Mesenchymal stem cell (in vitro differentiated cells and primary cell): ENCODE data around the gene PLD1.

Experiments used
- DNase-seq: peaks from one replicate; pipeline ENCODE4 v3.0.0-alpha.2; 2013
- H2AFZ ChIP-seq: one replicate; pipeline ENCODE4 v1.6.1; 2013; ENCODE audit warnings: low read depth, mild to moderate bottlenecking, control low read depth, inconsistent platforms, low read length, moderate library complexity
- H2AK5ac ChIP-seq: 2 replicates; pipeline ENCODE4 v1.6.1; 2013; ENCODE audit warnings: low read length, moderate library complexity, mild to moderate bottlenecking, inconsistent platforms; ENCODE audit not compliant: severe bottlenecking
- H2BK120ac ChIP-seq: one replicate; pipeline ENCODE4 v1.6.1; 2013; ENCODE audit warnings: low read depth, mild to moderate bottlenecking, inconsistent platforms, low read length, moderate library complexity
- H2BK12ac ChIP-seq, 2 experiments: one replicate each; pipeline ENCODE4 v1.6.1; 2013; ENCODE audit warnings: inconsistent platforms in 2 of 2, low read length in 2 of 2, mild to moderate bottlenecking in 2 of 2, moderate library complexity in 2 of 2, control low read depth in 1 of 2
- H2BK15ac ChIP-seq: one replicate; pipeline ENCODE4 v1.6.1; 2013; ENCODE audit warnings: mild to moderate bottlenecking, low read depth, inconsistent platforms; ENCODE audit not compliant: poor library complexity, severe bottlenecking
- H2BK5ac ChIP-seq: 2 replicates; pipeline ENCODE4 v1.6.1; 2013; ENCODE audit warnings: low read depth, mild to moderate bottlenecking, low read length, control low read depth, inconsistent platforms; ENCODE audit not compliant: poor library complexity, severe bottlenecking
- H3K14ac ChIP-seq, 2 experiments: one replicate each; pipeline ENCODE4 v1.6.1; 2013; ENCODE audit warnings: inconsistent platforms in 2 of 2, low read length in 2 of 2, control low read depth in 1 of 2, mild to moderate bottlenecking in 1 of 2, moderate library complexity in 1 of 2
- H3K18ac ChIP-seq, 2 experiments: one replicate each; pipeline ENCODE4 v1.6.1; 2013; ENCODE audit warnings: inconsistent platforms in 2 of 2, low read length in 2 of 2, control low read depth in 1 of 2, low read depth in 1 of 2, mild to moderate bottlenecking in 1 of 2
- H3K23ac ChIP-seq, 2 experiments: one replicate each; pipeline ENCODE4 v1.6.1; 2013; ENCODE audit warnings: inconsistent platforms in 2 of 2, low read length in 2 of 2, mild to moderate bottlenecking in 2 of 2, moderate library complexity in 2 of 2, control low read depth in 1 of 2
- H3K27ac ChIP-seq: 2 replicates; pipeline ENCODE4 v1.5.1; 2013; ENCODE audit warnings: mild to moderate bottlenecking, moderate library complexity, low read length, control low read depth, inconsistent platforms; ENCODE audit not compliant: poor library complexity, severe bottlenecking
- H3K27me3 ChIP-seq, 2 experiments: 2 replicates each; pipeline versions ENCODE4 v1.6.1 to v1.7.0; 2013; ENCODE audit warnings: low read length in 2 of 2, mild to moderate bottlenecking in 2 of 2, moderate library complexity in 2 of 2, control low read depth in 1 of 2, inconsistent platforms in 1 of 2; ENCODE audit not compliant: control insufficient read depth in 1 of 2, insufficient read depth in 1 of 2
- H3K36me3 ChIP-seq, 2 experiments: 2 replicates each; pipeline versions ENCODE4 v1.6.1 to v1.7.0; 2013; ENCODE audit warnings: low read length in 2 of 2, control low read depth in 1 of 2, inconsistent platforms in 1 of 2, low read depth in 1 of 2, mild to moderate bottlenecking in 1 of 2; ENCODE audit not compliant: insufficient read depth in 2 of 2, control insufficient read depth in 1 of 2
- H3K4ac ChIP-seq, 2 experiments: one replicate each; pipeline ENCODE4 v1.6.1; 2013; ENCODE audit warnings: inconsistent platforms in 2 of 2, low read length in 2 of 2, mild to moderate bottlenecking in 2 of 2, moderate library complexity in 2 of 2, control low read depth in 1 of 2, low read depth in 1 of 2
- H3K4me1 ChIP-seq: 2 replicates; pipeline ENCODE4 v1.6.1; 2013; ENCODE audit warnings: low read depth, low read length, control low read depth; ENCODE audit not compliant: control insufficient read depth, insufficient read depth
- H3K4me2 ChIP-seq: 2 replicates; pipeline ENCODE4 v1.6.1; 2013; ENCODE audit warnings: low read length, mild to moderate bottlenecking, inconsistent platforms; ENCODE audit not compliant: poor library complexity, severe bottlenecking
- H3K4me3 ChIP-seq, 2 experiments: 2 replicates each; pipeline versions ENCODE4 v1.5.1 to v1.7.0; 2013; ENCODE audit warnings: low read length in 2 of 2, mild to moderate bottlenecking in 2 of 2, control low read depth in 1 of 2, low read depth in 1 of 2; ENCODE audit not compliant: insufficient read depth in 1 of 2
- H3K79me1 ChIP-seq: replicated peaks from 2 replicates; pipeline ENCODE4 v1.6.1; 2013; ENCODE audit warnings: mild to moderate bottlenecking, control low read depth, low read length, inconsistent platforms; ENCODE audit not compliant: poor library complexity, severe bottlenecking
- H3K9ac ChIP-seq: 2 replicates; pipeline ENCODE4 v1.7.0; 2013; ENCODE audit warnings: mild to moderate bottlenecking, low read length, moderate library complexity
- H3K9me3 ChIP-seq: 2 replicates; pipeline ENCODE4 v1.7.0; 2013; ENCODE audit warnings: mild to moderate bottlenecking, low read length; ENCODE audit not compliant: control insufficient read depth
- H4K8ac ChIP-seq: one replicate; pipeline ENCODE4 v1.6.1; 2013; ENCODE audit warnings: inconsistent platforms, mild to moderate bottlenecking, low read length, moderate library complexity
- H4K91ac ChIP-seq: one replicate; pipeline ENCODE4 v1.6.1; 2013; ENCODE audit warnings: mild to moderate bottlenecking, low read length, inconsistent platforms
- WGBS: methylation state at CpG from one replicate; pipeline ENCODE4 v1.1.7; 2013; ENCODE audit warnings: mixed read lengths; 5-methylcytosine and 5-hydroxymethylcytosine counted together

PLD1 gene

DNA sequence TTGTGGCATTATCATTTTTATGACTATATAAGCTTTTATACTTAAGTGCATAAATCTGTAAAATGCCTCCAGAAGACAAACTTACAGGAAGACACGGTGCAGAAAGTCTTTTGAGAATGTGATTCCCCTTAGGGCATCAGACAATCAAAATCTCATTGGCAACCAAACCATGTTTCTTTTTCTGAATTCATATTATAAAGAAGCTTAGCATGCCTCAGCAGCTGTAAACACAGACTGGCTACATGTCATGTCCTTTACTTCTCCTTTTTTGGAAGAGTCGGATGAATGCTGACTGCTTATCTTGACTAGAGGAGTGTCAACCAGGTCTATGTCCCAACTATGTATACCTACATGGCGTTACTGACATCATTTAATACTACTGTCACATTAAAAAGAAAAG lies 150.1 kb downstream of the PLD1 start:
- no peak overlapping the region for H3K14ac ChIP-seq
- no peak overlapping the region for H3K23ac ChIP-seq
- no peaks in the 10 kb centered on the region for H3K4me1 ChIP-seq
- H3K4ac ChIP-seq = no peak overlapping the region
- H2BK15ac ChIP-seq = no peak overlapping the region
- no peak overlapping the region for H2BK12ac ChIP-seq
- no peak for DNase-seq
- no peak overlapping the region for H3K4me3 ChIP-seq
- no peaks in the 10 kb centered on the region for H3K79me1 ChIP-seq
- no peak overlapping the region for H2BK5ac ChIP-seq
- H2AK5ac ChIP-seq = no peak overlapping the region
- H3K18ac ChIP-seq = no peak overlapping the region
- H4K91ac ChIP-seq = no peak overlapping the region
- H3K36me3 ChIP-seq = peaks cover 7 to 21% of the 10 kb centered on the region in 2 experiments
- 100% methylated on average over 2 of the region's 3 CpGs for WGBS
- H2AFZ ChIP-seq = no peak overlapping the region
- H2BK120ac ChIP-seq = no peak overlapping the region
- no peaks in the 10 kb centered on the region for H3K9me3 ChIP-seq
- H3K4me2 ChIP-seq = no peak overlapping the region
- no peak overlapping the region for H3K27ac ChIP-seq
- H3K27me3 ChIP-seq = no peaks in the 10 kb centered on the region
- H4K8ac ChIP-seq = no peak overlapping the region
- H3K9ac ChIP-seq = no peak overlapping the region

GRCh38 chr3:171658841-171659240 lies 151.4 kb downstream of the PLD1 start:
- H2BK15ac ChIP-seq = no peak overlapping the region
- peaks cover 9 to 16% of the 10 kb centered on the region in 2 experiments for H3K36me3 ChIP-seq
- H3K4me2 ChIP-seq = no peak overlapping the region

DNA sequence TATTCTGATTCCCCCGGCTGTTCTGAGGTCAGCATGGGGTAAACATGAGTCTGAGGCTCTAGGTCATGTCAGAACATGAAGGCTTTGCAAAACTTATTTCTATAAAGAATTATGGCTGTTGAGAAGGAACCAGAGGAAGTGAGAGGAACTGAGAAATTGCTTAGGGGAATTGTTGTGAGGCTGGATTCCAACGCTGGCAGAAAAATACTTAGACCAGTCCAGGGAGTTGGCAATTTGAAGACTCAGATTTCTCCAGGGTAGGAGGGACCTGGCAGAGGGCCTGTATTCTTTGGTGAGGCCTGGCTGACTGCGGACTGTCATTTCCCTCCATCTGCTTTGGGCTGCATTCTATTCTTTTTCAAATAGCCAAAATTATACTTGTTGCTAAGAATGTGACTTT lies 155.5 kb downstream of the PLD1 start:
- no peaks in the 10 kb centered on the region for H3K79me1 ChIP-seq
- 70% methylated on average over 3 of the region's 3 CpGs for whole genome bisulfite sequencing
- H3K36me3 ChIP-seq = peaks cover 4 to 11% of the 10 kb centered on the region in 2 experiments
- H2AFZ ChIP-seq = no peak overlapping the region
- no peak overlapping the region for H3K23ac ChIP-seq
- peak overlapping the region; percentile 49 for H3K9ac ChIP-seq
- H3K27me3 ChIP-seq = no peaks in the 10 kb centered on the region
- H3K14ac ChIP-seq = no peak overlapping the region
- H4K91ac ChIP-seq = no peak overlapping the region
- H2BK12ac ChIP-seq = no peak overlapping the region
- H3K4me2 ChIP-seq = no peak overlapping the region
- H2BK120ac ChIP-seq = peak overlapping the region; percentile 49
- H2BK5ac ChIP-seq = no peak overlapping the region
- no peak overlapping the region for H3K4me3 ChIP-seq
- no peaks in the 10 kb centered on the region for H3K9me3 ChIP-seq
- H3K4me1 ChIP-seq = peaks cover 2% of the 10 kb centered on the region
- no peak overlapping the region for H3K27ac ChIP-seq
- H4K8ac ChIP-seq = no peak overlapping the region
- no peak overlapping the region for H3K4ac ChIP-seq
- no peak overlapping the region for H2BK15ac ChIP-seq
- no peak for DNase-seq
- H3K18ac ChIP-seq = no peak overlapping the region
- no peak overlapping the region for H2AK5ac ChIP-seq

More at GRCh38 chr3:171658841-171659240, 151.4 kb downstream of the PLD1 start:
- Histone ChIP-seq H4K8ac (no peak overlapping the region), H3K4me1 (no peaks in the 10 kb centered on the region), H3K4ac (no peak overlapping the region), H3K27me3 (no peaks in the 10 kb centered on the region), H3K27ac (no peak overlapping the region), H3K79me1 (no peaks in the 10 kb centered on the region), H3K23ac (no peak overlapping the region), H2BK12ac (no peak overlapping the region), H3K9me3 (no peaks in the 10 kb centered on the region), H4K91ac (no peak overlapping the region), H2BK5ac (no peak overlapping the region), H2AK5ac (no peak overlapping the region), H2AFZ (no peak overlapping the region), H3K14ac (no peak overlapping the region), H3K4me3 (no peak overlapping the region), H3K9ac (no peak overlapping the region), H2BK120ac (no peak overlapping the region), H3K18ac (no peak overlapping the region)
- WGBS = 100% methylated on average over 1 of the region's 3 CpGs
- no peak for DNase-seq

DNA sequence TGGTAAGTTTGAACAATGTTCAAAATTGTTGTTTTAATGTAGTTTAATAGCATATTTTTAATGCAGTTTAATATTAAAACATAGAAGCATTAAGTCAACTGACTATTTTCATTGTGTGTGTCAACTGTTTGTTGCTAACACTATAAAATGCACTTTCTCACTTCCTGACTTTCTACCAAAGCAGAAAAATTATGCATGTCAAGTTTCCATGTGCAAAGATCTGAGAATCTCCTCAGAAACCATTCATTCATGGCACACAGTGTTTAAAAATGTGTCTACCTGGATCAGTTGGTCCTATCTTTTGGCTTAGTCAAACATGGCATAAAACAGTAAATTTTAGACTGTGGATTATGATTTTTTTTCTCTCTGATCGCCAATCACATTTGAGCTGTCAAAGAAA lies 156.0 kb downstream of the PLD1 start:
- Histone ChIP-seq H2BK120ac (no peak overlapping the region), H3K18ac (no peak overlapping the region), H2BK15ac (no peak overlapping the region), H2AFZ (no peak overlapping the region), H3K79me1 (no peaks in the 10 kb centered on the region), H3K4me1 (peaks cover 2% of the 10 kb centered on the region), H3K4ac (no peak overlapping the region), H3K36me3 (peaks cover 4 to 11% of the 10 kb centered on the region in 2 experiments), H2BK5ac (no peak overlapping the region), H3K9ac (peak overlapping the region; percentile 49), H3K4me3 (no peak overlapping the region), H3K9me3 (no peaks in the 10 kb centered on the region), H2BK12ac (no peak overlapping the region), H4K91ac (no peak overlapping the region), H3K27me3 (no peaks in the 10 kb centered on the region), H3K27ac (no peak overlapping the region), H3K14ac (no peak overlapping the region), H4K8ac (no peak overlapping the region), H2AK5ac (no peak overlapping the region), H3K23ac (no peak overlapping the region), H3K4me2 (no peak overlapping the region)
- WGBS = 100% methylated on average over 1 of the region's 1 CpG
- no peak for DNase-seq
